Kidney (tissue), 14 donors: ENCODE data around the gene SFXN5. TPM values are rescaled to one million over a fixed set of nuclear protein-coding genes. Genes with fewer than 3 reads are reported as not detected.

Experiments used
- DNase-seq, 5 donors: peaks; one replicate each; pipeline ENCODE4 v3.0.0-alpha.2; 2013 to 2020
- FAIRE-seq: peaks from 2 replicates; lab custom pipeline; 2012; peaks lifted over from hg19 to GRCh38; lab: Jason Lieb, UNC
- H3K27ac ChIP-seq, 2 donors: one replicate each; pipeline ENCODE4 v1.7.0; 2013; ENCODE audit warnings: low read depth in 2 of 2, low read length in 2 of 2, inconsistent platforms in 1 of 2
- H3K27me3 ChIP-seq: one replicate; pipeline ENCODE4 v1.7.1; 2013; ENCODE audit warnings: low read length, inconsistent platforms; ENCODE audit not compliant: control insufficient read depth, insufficient read depth
- H3K36me3 ChIP-seq, 3 donors: one replicate each; pipeline versions ENCODE4 v1.7.0 to v1.7.1; 2013; ENCODE audit warnings: low read length in 3 of 3, control low read depth in 1 of 3, inconsistent platforms in 1 of 3; ENCODE audit not compliant: insufficient read depth in 3 of 3, control insufficient read depth in 2 of 3
- H3K4me1 ChIP-seq, 3 donors: one replicate each; pipeline versions ENCODE4 v1.7.0 to v1.7.1; 2013; ENCODE audit warnings: low read length in 3 of 3, inconsistent platforms in 1 of 3, low read depth in 1 of 3; ENCODE audit not compliant: control insufficient read depth in 2 of 3, insufficient read depth in 2 of 3
- H3K4me3 ChIP-seq, 3 donors: one replicate each; pipeline versions ENCODE4 v1.7.0 to v1.8.1; 2013; ENCODE audit warnings: low read length in 3 of 3, control low read depth in 1 of 3, inconsistent platforms in 1 of 3
- H3K9ac ChIP-seq, 3 donors: one replicate each; pipeline versions ENCODE4 v1.7.0 to v1.7.1; 2013; ENCODE audit warnings: low read length in 3 of 3, control low read depth in 1 of 3, inconsistent platforms in 1 of 3
- H3K9me3 ChIP-seq, 3 donors: one replicate each; pipeline versions ENCODE4 v1.7.0 to v1.7.1; 2013; ENCODE audit warnings: low read length in 3 of 3, control low read depth in 1 of 3, inconsistent platforms in 1 of 3; ENCODE audit not compliant: control insufficient read depth in 2 of 3, insufficient read depth in 1 of 3
- intact Hi-C: fragments of 100-400 bp; cut with DNase I; formaldehyde crosslinking; loops from one replicate; pipeline ENCODE4 v1.11.1; 2022
- polyA plus RNA-seq: library from polyadenylated mRNA; stranded (reverse); fragments of 350-450 nt; fragmentation: Illumina TruSeq; extraction: RNeasy Lipid Tissue Mini Kit (QIAGEN cat#74804); gene quantifications from one replicate; pipeline ENCODE4 v1.2.3, GENCODE V29; 2014; ENCODE audit warnings: low read depth, low replicate concordance; ENCODE audit not compliant: insufficient read depth
- total RNA-seq: library from RNA; stranded (reverse); fragmentation: NEBNext Ultra II Directional; extraction: Animal tissue kit (Norgen Biotek cat#: 25700); gene quantifications from one replicate; pipeline ENCODE4 v1.2.1, GENCODE V29; 2021
- TF ChIP-seq, protein P1 (sequence below): IDR thresholded peaks from 3 replicates; pipeline ENCODE4 v1.5.1; 2012; ENCODE audit warnings: mild to moderate bottlenecking, moderate library complexity, borderline replicate concordance; ENCODE audit not compliant: insufficient read depth; ENCODE audit errors: extremely low read depth
- donor health status: control.
- donor health status: control.
- donor health status: control.
- donor health status: control.
- donor health status: control.
- donor health status: DM: yes; HTN: yes; CAD: no.
- donor health status: Normal renal cell carcinoma (clear cell type).

The SFXN5 gene
- total and polyA plus RNA-seq, 2 donors from 2014 or later: 21.4 to 35.9 TPM

DNA sequence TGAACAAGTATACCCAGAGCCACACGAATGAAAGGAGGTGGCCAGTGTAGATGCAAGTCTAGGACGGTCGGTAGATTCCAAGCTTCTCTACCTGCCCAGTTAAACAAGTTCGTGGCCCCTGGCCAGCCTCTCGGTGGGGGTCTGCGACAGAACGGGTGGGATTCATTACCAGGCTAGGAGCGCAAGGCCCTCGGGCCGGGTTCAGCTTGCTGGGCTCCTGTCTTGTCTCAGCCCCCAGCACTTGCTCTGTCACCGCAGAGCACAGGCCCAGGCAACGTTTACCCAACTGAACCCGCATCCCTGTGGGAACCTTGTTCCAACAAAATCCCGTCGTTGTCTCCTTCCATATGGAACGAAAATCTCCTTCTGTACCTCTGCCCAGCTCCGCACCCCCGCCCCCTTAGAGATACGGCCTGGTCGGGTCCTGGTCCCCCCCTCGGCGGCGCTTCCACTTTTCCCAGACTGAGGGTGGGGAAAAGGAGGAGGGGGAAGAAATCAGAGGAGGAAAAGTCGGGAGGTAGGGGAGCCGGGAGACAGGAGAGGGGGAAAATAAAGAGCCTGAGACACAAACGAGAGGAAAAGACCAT is 156.1 kb downstream of the SFXN5 start:
- FAIRE-seq (no peak), DNase-seq (peak in 1 of 5 donors; percentile 14)
- TF ChIP-seq, protein P1, sequence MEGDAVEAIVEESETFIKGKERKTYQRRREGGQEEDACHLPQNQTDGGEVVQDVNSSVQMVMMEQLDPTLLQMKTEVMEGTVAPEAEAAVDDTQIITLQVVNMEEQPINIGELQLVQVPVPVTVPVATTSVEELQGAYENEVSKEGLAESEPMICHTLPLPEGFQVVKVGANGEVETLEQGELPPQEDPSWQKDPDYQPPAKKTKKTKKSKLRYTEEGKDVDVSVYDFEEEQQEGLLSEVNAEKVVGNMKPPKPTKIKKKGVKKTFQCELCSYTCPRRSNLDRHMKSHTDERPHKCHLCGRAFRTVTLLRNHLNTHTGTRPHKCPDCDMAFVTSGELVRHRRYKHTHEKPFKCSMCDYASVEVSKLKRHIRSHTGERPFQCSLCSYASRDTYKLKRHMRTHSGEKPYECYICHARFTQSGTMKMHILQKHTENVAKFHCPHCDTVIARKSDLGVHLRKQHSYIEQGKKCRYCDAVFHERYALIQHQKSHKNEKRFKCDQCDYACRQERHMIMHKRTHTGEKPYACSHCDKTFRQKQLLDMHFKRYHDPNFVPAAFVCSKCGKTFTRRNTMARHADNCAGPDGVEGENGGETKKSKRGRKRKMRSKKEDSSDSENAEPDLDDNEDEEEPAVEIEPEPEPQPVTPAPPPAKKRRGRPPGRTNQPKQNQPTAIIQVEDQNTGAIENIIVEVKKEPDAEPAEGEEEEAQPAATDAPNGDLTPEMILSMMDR: no peak
- peak overlapping the region; percentile 6 to 61 (median 47) for H3K4me3 ChIP-seq
- peak overlapping the region in 1 of 2 donors; percentile 93 for H3K27ac ChIP-seq
- peaks cover 0 to 17% (median 14%) of the 10 kb centered on the region in 3 donors for H3K4me1 ChIP-seq
- no peaks in the 10 kb centered on the region for H3K9me3 ChIP-seq
- H3K36me3 ChIP-seq: peaks cover 0 to 3% (median 0%) of the 10 kb centered on the region in 3 donors
- intact Hi-C loops: no loop called here
- H3K9ac ChIP-seq: peak overlapping the region in 1 of 3 donors; percentile 46
- H3K27me3 ChIP-seq: peaks cover 53% of the 10 kb centered on the region

DNA sequence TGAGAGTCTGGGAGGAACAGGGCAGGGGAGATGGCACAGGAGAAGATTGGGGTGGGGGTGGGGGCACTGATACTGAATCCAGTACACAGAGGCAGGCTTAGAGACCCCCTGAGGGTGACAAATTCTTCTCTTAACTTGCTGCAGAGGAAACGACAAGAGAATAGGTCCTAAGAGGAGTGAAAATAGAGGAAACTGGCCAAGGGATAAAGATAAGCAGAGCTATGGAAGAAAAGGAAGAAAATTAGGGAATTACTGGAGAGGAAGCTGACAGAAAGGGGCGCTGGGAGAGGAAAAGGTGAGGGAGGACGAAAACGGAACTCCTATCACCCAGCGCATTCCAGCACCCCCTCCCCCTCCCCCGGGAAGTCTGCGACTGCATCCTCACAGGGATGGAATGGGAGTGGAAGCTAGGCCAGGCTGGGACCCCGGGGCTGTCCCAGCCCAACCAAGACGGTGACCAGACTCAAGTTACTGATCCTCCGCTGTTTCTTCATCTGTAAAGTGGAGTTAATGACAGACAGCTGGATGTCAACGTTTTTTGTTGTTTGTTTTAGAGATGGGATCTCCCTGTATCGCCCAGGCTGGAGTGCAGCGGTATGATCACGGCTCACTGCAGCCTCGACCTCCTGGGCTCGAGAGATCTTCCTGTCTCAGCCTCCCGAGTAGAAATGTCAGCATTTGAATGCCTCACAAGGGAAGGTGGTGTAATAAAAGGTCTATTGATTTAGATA is 156.8 kb downstream of the SFXN5 start:
- Histone ChIP-seq H3K4me3 (peak overlapping the region in 2 of 3 donors; percentile 47 to 61), H3K9ac (peak overlapping the region in 1 of 3 donors; percentile 46), H3K27ac (no peak overlapping the region), H3K36me3 (no peaks in the 10 kb centered on the region), H3K9me3 (no peaks in the 10 kb centered on the region), H3K27me3 (peaks cover 52% of the 10 kb centered on the region), H3K4me1 (peaks cover 0 to 17% (median 14%) of the 10 kb centered on the region in 3 donors)
- DNase-seq (peak in 1 of 5 donors; percentile 20), FAIRE-seq (no peak)
- intact Hi-C loops: no loop called here
- TF ChIP-seq, protein P1: no peak

DNA sequence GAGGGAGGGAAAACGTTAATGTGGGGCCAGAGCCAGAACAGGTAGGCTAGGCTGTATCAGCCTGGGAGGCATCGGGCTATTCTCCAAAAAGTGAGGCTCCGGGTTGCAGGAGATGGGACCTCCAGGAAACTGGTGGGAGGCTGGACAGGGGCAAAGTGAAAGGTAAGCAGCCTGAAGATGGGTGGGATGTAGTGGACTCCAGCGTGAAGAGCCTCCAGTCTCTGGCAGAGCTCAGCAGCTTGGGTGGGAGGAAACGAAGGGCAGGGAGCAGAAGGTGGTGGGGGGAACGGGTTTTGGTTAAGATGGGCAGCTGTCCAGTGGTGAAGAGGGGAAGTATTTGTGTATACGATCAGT is 157.3 kb downstream of the SFXN5 start:
- no peak overlapping the region for H3K4me3 ChIP-seq
- no peak overlapping the region for H3K27ac ChIP-seq
- peak in 1 of 5 donors; percentile 8 for DNase-seq
- no peak for FAIRE-seq
- H3K36me3 ChIP-seq: no peaks in the 10 kb centered on the region
- H3K27me3 ChIP-seq: peaks cover 49% of the 10 kb centered on the region
- TF ChIP-seq, protein P1: no peak
- H3K9me3 ChIP-seq: no peaks in the 10 kb centered on the region
- intact Hi-C loops: no loop called here
- peaks cover 0 to 17% (median 14%) of the 10 kb centered on the region in 3 donors for H3K4me1 ChIP-seq
- no peak overlapping the region for H3K9ac ChIP-seq
